ENCODE measurements around the gene CCNY.
A peak's percentile ranks its signal among the peaks of the same experiment; 100 is the strongest.

CCNY gene

DNA sequence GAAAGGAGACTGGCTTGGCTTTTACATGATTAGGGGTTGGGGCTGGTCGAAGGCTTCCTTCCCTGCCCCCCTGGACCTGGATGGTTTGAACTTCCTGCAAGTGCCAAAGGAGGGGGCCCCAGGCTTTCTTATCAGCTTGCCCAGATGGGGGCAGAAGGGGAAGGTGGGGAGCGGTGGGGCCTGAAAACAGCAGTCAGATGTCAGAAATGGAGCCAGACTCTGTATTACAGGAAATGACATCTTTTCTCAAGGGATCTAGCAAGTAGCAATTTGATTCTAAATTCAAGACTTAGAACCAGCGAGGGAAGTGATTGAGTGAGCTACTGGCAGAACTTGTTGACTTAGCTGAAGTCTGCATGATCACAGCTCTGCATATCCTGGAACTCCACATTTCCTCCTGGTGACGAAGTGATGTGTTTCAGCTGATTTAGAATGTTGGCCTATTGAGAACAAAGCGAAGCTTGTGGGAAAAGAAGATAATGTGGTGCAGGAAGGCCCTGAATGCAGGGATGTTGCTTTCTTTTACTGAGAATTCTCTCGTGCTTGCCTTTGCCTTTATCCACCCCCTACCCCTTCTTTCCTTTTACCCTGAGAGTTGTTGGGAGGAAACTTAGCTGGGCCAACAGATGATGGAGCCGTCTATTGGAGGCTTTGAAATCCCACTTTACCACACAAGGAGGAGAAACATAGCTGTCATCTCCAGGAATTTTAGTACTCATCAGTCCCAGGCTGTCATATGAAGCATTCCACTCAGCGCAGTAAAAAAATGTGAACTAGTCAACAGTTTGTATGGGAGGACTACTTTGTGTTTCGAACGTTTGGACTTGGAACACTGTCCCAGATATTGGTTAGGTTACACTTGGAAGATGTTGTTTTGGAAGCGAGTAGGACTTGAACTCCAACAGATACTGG is 43.2 kb downstream of the CCNY start:
- peak; percentile 95 for ATAC-seq
- Mint-ChIP-seq H3K4me1 (peaks cover 65% of the 10 kb centered on the region), H3K27ac (peak overlapping the region; percentile 76), H3K9me3 (no peaks in the 10 kb centered on the region), H3K27me3 (no peaks in the 10 kb centered on the region), H3K4me3 (peak overlapping the region; percentile 63), H3K36me3 (peaks cover 4% of the 10 kb centered on the region)

GRCh38 chr10:35382096-35382495 is 45.8 kb downstream of the CCNY start:
- Mint-ChIP-seq H3K4me3 (no peak overlapping the region), H3K27me3 (no peaks in the 10 kb centered on the region), H3K4me1 (peaks cover 65% of the 10 kb centered on the region), H3K9me3 (no peaks in the 10 kb centered on the region), H3K36me3 (peaks cover 7% of the 10 kb centered on the region), H3K27ac (no peak overlapping the region)
- ATAC-seq = no peak

GRCh38 chr10:35384265-35384868 is 48.1 kb downstream of the CCNY start:
- no peaks in the 10 kb centered on the region for H3K9me3 Mint-ChIP-seq
- ATAC-seq = no peak
- H3K27me3 Mint-ChIP-seq = no peaks in the 10 kb centered on the region
- peaks cover 61% of the 10 kb centered on the region for H3K4me1 Mint-ChIP-seq
- no peak overlapping the region for H3K27ac Mint-ChIP-seq
- no peak overlapping the region for H3K4me3 Mint-ChIP-seq
- H3K36me3 Mint-ChIP-seq = peaks cover 11% of the 10 kb centered on the region

DNA sequence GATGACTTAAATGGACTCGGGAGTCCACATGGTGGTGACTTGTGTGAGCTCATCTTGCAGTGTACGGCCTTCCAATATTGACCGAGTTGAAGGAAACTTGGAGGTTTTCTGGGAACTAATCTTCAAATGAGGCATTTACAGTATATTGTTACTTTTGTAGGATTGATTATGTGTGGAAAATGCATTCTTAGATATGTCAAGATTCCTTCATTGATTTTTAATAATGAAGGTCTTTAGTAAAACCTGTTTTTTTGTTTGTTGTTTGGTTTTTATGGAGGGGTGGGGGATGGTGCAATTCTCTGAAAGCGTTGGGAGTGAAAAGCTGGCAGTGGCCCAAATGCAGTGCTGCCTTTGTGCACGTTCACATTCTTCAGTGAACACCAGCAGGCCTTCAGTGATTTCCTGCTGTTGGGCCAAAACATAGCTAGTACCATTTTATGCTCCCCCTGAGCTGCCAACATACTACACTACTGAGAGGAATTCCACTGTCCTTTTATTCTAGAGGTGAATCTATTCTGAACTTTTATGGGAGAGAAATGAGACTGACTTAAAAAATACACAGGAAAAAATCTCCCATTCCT is 50.4 kb downstream of the CCNY start:
- peaks cover 50% of the 10 kb centered on the region for H3K4me1 Mint-ChIP-seq
- H3K27ac Mint-ChIP-seq = no peak overlapping the region
- no peak overlapping the region for H3K4me3 Mint-ChIP-seq
- peaks cover 25% of the 10 kb centered on the region for H3K36me3 Mint-ChIP-seq
- no peak for ATAC-seq
- no peaks in the 10 kb centered on the region for H3K27me3 Mint-ChIP-seq
- peaks cover 8% of the 10 kb centered on the region for H3K9me3 Mint-ChIP-seq

GRCh38 chr10:35387768-35388167 is 51.5 kb downstream of the CCNY start:
- peak; percentile 56 for ATAC-seq
- Mint-ChIP-seq H3K9me3 (peaks cover 10% of the 10 kb centered on the region), H3K27ac (peak overlapping the region; percentile 48), H3K4me1 (peaks cover 55% of the 10 kb centered on the region), H3K4me3 (no peak overlapping the region), H3K27me3 (no peaks in the 10 kb centered on the region), H3K36me3 (peaks cover 28% of the 10 kb centered on the region)

DNA sequence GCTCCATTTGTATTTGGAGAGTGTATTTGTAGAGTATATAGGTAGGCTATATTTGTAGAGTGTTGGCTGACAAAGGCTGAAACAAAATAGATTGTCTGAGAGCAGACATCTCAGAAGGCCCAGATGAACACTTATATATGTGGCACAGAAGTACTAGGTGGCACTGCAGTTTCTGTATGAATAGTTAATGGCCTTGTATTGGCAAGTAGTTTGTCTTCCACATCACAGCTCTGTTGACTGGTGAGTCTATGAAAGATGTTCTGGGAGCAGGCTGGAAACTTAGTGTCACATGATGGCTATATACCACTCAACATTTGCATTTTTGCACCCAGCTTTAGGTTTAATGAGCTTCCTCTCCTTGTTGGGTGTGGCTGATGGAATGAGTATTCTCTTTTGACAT is 51.9 kb downstream of the CCNY start:
- Mint-ChIP-seq H3K4me1 (peaks cover 59% of the 10 kb centered on the region), H3K27ac (peak overlapping the region; percentile 48), H3K27me3 (no peaks in the 10 kb centered on the region), H3K36me3 (peaks cover 28% of the 10 kb centered on the region), H3K9me3 (peaks cover 10% of the 10 kb centered on the region), H3K4me3 (no peak overlapping the region)
- peak; percentile 31 for ATAC-seq

DNA sequence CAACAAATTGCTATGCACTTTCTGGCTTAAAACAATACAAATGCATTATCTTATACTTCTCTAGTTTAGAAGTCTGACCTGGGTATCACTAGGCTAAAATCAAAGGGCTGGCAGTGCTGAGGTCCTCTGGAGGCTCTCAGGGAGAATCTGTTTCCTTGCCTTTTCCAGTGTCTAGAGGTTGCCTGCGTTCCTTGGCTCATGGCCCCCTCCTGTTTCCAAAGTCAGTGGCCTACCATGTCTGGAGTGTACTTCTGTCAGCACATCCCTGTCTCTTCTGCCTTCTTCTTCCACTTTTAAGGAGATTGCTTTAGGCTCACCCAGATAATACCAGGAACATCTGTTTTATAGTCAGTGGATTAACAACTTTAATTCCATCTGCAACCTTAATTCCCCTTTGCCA is 52.4 kb downstream of the CCNY start:
- H3K27ac Mint-ChIP-seq = no peak overlapping the region

GRCh38 chr10:35390161-35390840 is 54.0 kb downstream of the CCNY start:
- H3K36me3 Mint-ChIP-seq = peaks cover 28% of the 10 kb centered on the region
- no peak for ATAC-seq
- H3K27me3 Mint-ChIP-seq = no peaks in the 10 kb centered on the region
- H3K4me3 Mint-ChIP-seq = no peak overlapping the region
- peaks cover 10% of the 10 kb centered on the region for H3K9me3 Mint-ChIP-seq
- no peak overlapping the region for H3K27ac Mint-ChIP-seq
- peaks cover 60% of the 10 kb centered on the region for H3K4me1 Mint-ChIP-seq

More for the DNA sequence above, 52.4 kb downstream of the CCNY start:
- peaks cover 61% of the 10 kb centered on the region for H3K4me1 Mint-ChIP-seq
- H3K27me3 Mint-ChIP-seq = no peaks in the 10 kb centered on the region
- H3K9me3 Mint-ChIP-seq = peaks cover 10% of the 10 kb centered on the region
- H3K4me3 Mint-ChIP-seq = no peak overlapping the region
- no peak for ATAC-seq
- peaks cover 28% of the 10 kb centered on the region for H3K36me3 Mint-ChIP-seq

- H3K4me1 Mint-ChIP-seq = peaks cover 63% of the 10 kb centered on the region
- no peaks in the 10 kb centered on the region for H3K27me3 Mint-ChIP-seq
- no peak for ATAC-seq
- H3K36me3 Mint-ChIP-seq = peaks cover 25% of the 10 kb centered on the region
- H3K9me3 Mint-ChIP-seq = peaks cover 10% of the 10 kb centered on the region
- no peak overlapping the region for H3K4me3 Mint-ChIP-seq
- H3K27ac Mint-ChIP-seq = no peak overlapping the region
These were observed 54.5 kb downstream of the CCNY start for GRCh38 chr10:35390843-35391152.

GRCh38 chr10:35391153-35391953 is 55.0 kb downstream of the CCNY start:
- H3K4me3 Mint-ChIP-seq = no peak overlapping the region
- peaks cover 23% of the 10 kb centered on the region for H3K36me3 Mint-ChIP-seq
- H3K9me3 Mint-ChIP-seq = peaks cover 10% of the 10 kb centered on the region
- no peak for ATAC-seq
- H3K4me1 Mint-ChIP-seq = peaks cover 64% of the 10 kb centered on the region
- H3K27ac Mint-ChIP-seq = no peak overlapping the region
- H3K27me3 Mint-ChIP-seq = no peaks in the 10 kb centered on the region

DNA sequence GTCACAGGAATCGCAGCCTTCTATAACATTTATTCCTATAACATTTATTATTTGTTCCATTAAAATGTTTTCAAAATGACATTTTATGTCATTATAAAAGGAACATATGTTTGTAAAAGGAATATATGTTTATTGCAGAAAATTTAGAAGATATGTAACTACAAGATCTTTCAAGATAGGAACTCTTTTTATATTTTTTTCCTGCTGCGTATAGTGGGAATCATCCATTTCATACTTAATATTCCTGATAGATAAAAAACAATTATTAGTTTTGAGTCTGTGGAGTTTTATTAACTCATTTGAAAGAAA is 55.6 kb downstream of the CCNY start:
- Mint-ChIP-seq H3K36me3 (peaks cover 23% of the 10 kb centered on the region), H3K27ac (no peak overlapping the region), H3K4me3 (no peak overlapping the region), H3K9me3 (peaks cover 10% of the 10 kb centered on the region), H3K27me3 (no peaks in the 10 kb centered on the region), H3K4me1 (peaks cover 64% of the 10 kb centered on the region)
- ATAC-seq = no peak

- ATAC-seq = no peak
- Mint-ChIP-seq H3K27ac (no peak overlapping the region), H3K36me3 (peaks cover 17% of the 10 kb centered on the region), H3K27me3 (no peaks in the 10 kb centered on the region), H3K9me3 (peaks cover 10% of the 10 kb centered on the region), H3K4me1 (peaks cover 64% of the 10 kb centered on the region), H3K4me3 (no peak overlapping the region)
These were observed 56.3 kb downstream of the CCNY start for GRCh38 chr10:35392482-35393228.

GRCh38 chr10:35394411-35394851 is 58.1 kb downstream of the CCNY start:
- Mint-ChIP-seq H3K4me3 (no peak overlapping the region), H3K9me3 (peaks cover 10% of the 10 kb centered on the region), H3K27me3 (no peaks in the 10 kb centered on the region), H3K4me1 (peaks cover 76% of the 10 kb centered on the region), H3K36me3 (peaks cover 17% of the 10 kb centered on the region), H3K27ac (no peak overlapping the region)
- no peak for ATAC-seq

- peaks cover 17% of the 10 kb centered on the region for H3K36me3 Mint-ChIP-seq
- H3K4me1 Mint-ChIP-seq = peaks cover 81% of the 10 kb centered on the region
- no peak overlapping the region for H3K4me3 Mint-ChIP-seq
- no peak for ATAC-seq
- H3K27ac Mint-ChIP-seq = no peak overlapping the region
- H3K27me3 Mint-ChIP-seq = no peaks in the 10 kb centered on the region
- H3K9me3 Mint-ChIP-seq = peaks cover 10% of the 10 kb centered on the region
These were observed 58.6 kb downstream of the CCNY start for GRCh38 chr10:35394934-35395333.
